H1 (cell line): ENCODE results near the gene TRIM9.

Source experiments
- ASH2L ChIP-seq: fragments of 200-600, 300-600 bp; sonication (generic); IDR thresholded peaks from one replicate; pipeline ENCODE4 v1.7.1; 2017; ENCODE audit warnings: low read length
- FOSL1 ChIP-seq: IDR thresholded peaks from 2 replicates; pipeline ENCODE4 v1.6.1; 2011; ENCODE audit warnings: mild to moderate bottlenecking, low read depth, low read length, moderate library complexity; ENCODE audit not compliant: insufficient read depth
- KDM1A ChIP-seq: fragments of 200-600, 300-600 bp; sonication (generic); IDR thresholded peaks from 2 replicates; pipeline ENCODE4 v1.7.1; 2016; ENCODE audit warnings: mild to moderate bottlenecking, low read length, borderline replicate concordance
- SIN3A ChIP-seq, 2 experiments: IDR thresholded peaks in 1 of 2; conservative IDR thresholded peaks in 1 of 2; 2 replicates each; pipeline ENCODE4 v1.6.1; 2011 to 2012; ENCODE audit warnings: low read length in 2 of 2, improper control_type of control experiment in 1 of 2, low read depth in 1 of 2, mild to moderate bottlenecking in 1 of 2
- SP1 ChIP-seq: IDR thresholded peaks from 2 replicates; pipeline ENCODE4 v1.6.1; 2011; ENCODE audit warnings: low read depth, low read length
- ZNF274 ChIP-seq: IDR thresholded peaks from 2 replicates; pipeline ENCODE4 v1.7.0; 2012; ENCODE audit warnings: low read length, borderline replicate concordance; ENCODE audit errors: extremely low read depth
- TF ChIP-seq, protein P1 (sequence below), 3 experiments: IDR thresholded peaks; 1 replicate in 2 of 3; 2 replicates in 1 of 3; pipeline versions ENCODE4 v1.5.1 to v1.6.1; 2011; ENCODE audit warnings: low read length in 3 of 3, mild to moderate bottlenecking in 3 of 3, inconsistent platforms in 2 of 3, low read depth in 1 of 3, moderate library complexity in 1 of 3; ENCODE audit not compliant: insufficient read depth in 1 of 3; ENCODE audit errors: control extremely low read depth in 1 of 3
- TF ChIP-seq, protein P2 (sequence below): IDR thresholded peaks from 2 replicates; pipeline ENCODE4 v1.6.1; 2011; ENCODE audit warnings: low read length, improper control_type of control experiment
- TF ChIP-seq, protein P3 (sequence below): IDR thresholded peaks from 2 replicates; pipeline ENCODE4 v1.6.1; 2011; ENCODE audit warnings: low read depth, mild to moderate bottlenecking, low read length; ENCODE audit not compliant: insufficient read depth

DNA sequence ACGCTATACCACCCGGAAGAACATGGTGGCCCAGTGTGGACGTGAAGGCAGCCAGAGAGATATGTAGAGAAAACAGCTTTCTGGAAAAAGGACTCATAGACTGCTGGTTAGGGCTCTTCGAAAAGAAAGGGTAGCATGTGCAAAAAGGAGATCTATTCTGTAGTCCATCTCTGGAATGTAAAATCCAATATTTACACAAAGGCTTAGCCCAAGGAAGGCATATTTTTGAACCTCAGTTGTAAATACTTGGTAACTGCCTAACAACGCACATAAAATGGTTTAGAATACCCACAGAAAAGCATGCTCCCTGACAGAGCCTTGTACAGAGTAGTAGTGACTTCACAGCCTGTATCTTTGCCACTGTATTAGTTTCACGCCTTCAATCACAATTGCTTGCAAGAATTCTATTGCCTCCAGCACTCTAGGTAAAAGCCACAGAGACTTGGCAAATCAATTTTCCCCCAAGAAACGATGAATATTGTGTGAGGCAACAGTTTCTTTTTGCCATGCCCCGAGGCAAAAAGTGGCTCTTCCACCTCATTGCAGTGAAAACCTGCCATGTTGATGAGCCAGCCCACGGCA is 59.2 kb downstream of the TRIM9 start:
- TF ChIP-seq, protein P1, sequence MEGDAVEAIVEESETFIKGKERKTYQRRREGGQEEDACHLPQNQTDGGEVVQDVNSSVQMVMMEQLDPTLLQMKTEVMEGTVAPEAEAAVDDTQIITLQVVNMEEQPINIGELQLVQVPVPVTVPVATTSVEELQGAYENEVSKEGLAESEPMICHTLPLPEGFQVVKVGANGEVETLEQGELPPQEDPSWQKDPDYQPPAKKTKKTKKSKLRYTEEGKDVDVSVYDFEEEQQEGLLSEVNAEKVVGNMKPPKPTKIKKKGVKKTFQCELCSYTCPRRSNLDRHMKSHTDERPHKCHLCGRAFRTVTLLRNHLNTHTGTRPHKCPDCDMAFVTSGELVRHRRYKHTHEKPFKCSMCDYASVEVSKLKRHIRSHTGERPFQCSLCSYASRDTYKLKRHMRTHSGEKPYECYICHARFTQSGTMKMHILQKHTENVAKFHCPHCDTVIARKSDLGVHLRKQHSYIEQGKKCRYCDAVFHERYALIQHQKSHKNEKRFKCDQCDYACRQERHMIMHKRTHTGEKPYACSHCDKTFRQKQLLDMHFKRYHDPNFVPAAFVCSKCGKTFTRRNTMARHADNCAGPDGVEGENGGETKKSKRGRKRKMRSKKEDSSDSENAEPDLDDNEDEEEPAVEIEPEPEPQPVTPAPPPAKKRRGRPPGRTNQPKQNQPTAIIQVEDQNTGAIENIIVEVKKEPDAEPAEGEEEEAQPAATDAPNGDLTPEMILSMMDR (IDR thresholded peaks at IDR 0.05; ENCODE audit: control extremely low read depth in 1 of 3, insufficient read depth in 1 of 3, low read depth in 1 of 3, low read length in 3 of 3), result no peak
- TF ChIP-seq, protein P2, sequence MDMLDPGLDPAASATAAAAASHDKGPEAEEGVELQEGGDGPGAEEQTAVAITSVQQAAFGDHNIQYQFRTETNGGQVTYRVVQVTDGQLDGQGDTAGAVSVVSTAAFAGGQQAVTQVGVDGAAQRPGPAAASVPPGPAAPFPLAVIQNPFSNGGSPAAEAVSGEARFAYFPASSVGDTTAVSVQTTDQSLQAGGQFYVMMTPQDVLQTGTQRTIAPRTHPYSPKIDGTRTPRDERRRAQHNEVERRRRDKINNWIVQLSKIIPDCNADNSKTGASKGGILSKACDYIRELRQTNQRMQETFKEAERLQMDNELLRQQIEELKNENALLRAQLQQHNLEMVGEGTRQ, result no peak
- no peak for TF ChIP-seq FOSL1
- TF ChIP-seq ZNF274, result no peak
- TF ChIP-seq SIN3A (conservative IDR thresholded peaks at IDR 0.05 in 1 of 2, IDR thresholded peaks at IDR 0.05 in 1 of 2; ENCODE audit: low read depth in 1 of 2, low read length in 2 of 2), result no peak
- TF ChIP-seq SP1, result no peak
- TF ChIP-seq ASH2L, result no peak
- TF ChIP-seq, protein P3, sequence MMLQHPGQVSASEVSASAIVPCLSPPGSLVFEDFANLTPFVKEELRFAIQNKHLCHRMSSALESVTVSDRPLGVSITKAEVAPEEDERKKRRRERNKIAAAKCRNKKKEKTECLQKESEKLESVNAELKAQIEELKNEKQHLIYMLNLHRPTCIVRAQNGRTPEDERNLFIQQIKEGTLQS, result no peak
- no peak for TF ChIP-seq KDM1A
